GM10266 (cell line): ENCODE results near the gene CHMP4A.

ENCODE experiments used
- DNase-seq: peaks from one replicate; pipeline ENCODE4 v3.0.0; 2012; ENCODE audit errors: extremely low spot score
- CTCF ChIP-seq: IDR thresholded peaks from 2 replicates; pipeline ENCODE4 v1.5.1; 2012; ENCODE audit warnings: mild to moderate bottlenecking, low read depth; ENCODE audit not compliant: control insufficient read depth, insufficient read depth; ENCODE audit errors: missing control alignments

The CHMP4A gene

DNA sequence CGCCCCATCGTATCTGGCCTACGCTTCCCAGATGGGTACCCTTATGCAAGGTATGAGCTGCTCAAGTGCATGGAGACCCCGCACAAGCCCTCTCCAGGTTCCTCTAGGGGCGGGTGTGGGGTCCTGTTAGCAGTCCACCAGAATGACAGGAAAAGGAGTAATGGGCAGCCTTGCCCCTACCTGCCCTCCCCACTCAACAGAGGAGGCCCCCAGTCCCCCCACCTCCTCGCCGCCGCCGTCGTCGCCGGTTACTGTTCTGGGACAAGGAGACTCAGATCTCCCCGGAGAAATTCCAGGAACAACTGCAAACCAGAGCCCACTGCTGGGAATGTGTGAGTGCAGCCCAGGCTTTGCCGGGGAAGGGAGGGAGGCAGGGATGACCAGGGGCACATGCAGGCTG, 35.4 kb downstream of the CHMP4A start:
- TF ChIP-seq CTCF: no peak
- no peak for DNase-seq

GRCh38 chr14:24177041-24177825, 36.1 kb downstream of the CHMP4A start:
- no peak for TF ChIP-seq CTCF
- no peak for DNase-seq

DNA sequence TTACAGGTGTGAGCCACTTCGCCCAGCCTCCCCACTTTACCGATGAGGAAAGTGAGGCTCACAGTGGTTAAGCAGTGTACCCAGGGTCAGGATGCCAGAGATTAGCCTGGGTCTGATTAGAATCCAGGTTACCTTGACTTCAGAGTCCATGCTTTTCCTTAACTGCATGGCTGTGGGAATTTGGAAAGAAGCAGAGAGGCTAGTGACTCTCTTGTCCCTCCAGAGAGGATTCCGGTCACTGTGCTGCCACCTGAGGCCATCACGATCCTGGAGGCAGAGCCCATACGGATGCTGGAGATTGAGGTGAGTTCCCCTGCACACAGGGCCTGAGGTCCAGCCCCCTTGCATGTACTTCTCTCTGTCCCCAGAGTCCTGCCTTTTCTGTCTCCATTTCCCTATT, 36.7 kb downstream of the CHMP4A start:
- no peak for TF ChIP-seq CTCF
- DNase-seq: no peak

- no peak for TF ChIP-seq CTCF
- DNase-seq: no peak
Measured at GRCh38 chr14:24172871-24173281, 40.4 kb downstream of the CHMP4A start.

DNA sequence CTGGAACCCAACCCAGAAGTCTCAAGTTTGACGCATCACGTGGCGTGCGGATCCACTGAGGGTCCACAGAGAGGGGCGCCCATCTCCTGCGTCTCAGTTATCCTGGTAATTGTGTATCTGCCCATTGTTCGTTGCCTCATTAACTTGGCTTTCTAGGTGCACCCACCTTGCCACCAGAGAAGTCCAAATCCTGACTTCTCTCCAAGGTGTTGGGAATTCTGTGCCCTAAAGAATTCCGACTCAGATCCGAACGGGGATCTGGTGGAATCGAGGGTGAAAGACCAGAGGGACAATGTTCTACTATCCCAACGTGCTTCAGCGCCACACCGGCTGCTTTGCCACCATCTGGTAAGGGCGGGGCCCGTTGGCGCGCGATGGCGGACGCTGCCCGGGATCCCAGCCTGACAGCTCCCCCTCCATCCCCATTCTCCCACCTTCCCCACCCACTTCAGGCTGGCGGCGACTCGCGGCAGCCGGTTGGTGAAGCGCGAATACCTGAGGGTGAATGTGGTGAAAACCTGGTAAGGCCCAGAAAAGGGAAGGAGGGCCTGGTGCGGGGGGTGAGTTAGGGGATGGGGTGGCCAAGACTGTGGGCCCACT, 40.9 kb downstream of the CHMP4A start:
- DNase-seq: no peak
- TF ChIP-seq CTCF: no peak

GRCh38 chr14:24171422-24172260, 41.6 kb downstream of the CHMP4A start, which contains the start of gene REC8:
REC8 (plus strand) TSS chr14:24172080; CDS start chr14:24172553, 473 bp downstream.
- no peak for TF ChIP-seq CTCF
- DNase-seq: peak; percentile 94
